GM18520 (cell line): ENCODE data around the gene CCT2.

Experiments
- ATAC-seq: cut with Tn5 transposase; IDR thresholded peaks from one replicate; pipeline ENCODE4 v1.9.1; 2021; ENCODE audit not compliant: unreplicated experiment

CCT2 gene

GRCh38 chr12:69585189-69586062 lies at the start of gene CCT2:
CCT2 (plus strand) TSS chr12:69585459; CDS start chr12:69585522, 63 bp downstream.
- ATAC-seq, result peak; percentile 93

- no peak for ATAC-seq
Measured at GRCh38 chr12:69540987-69541386, 44.3 kb upstream of the CCT2 start.

- no peak for ATAC-seq
Measured at GRCh38 chr12:69544087-69544486, 41.2 kb upstream of the CCT2 start.

- no peak for ATAC-seq
Measured at GRCh38 chr12:69545081-69545480, 40.2 kb upstream of the CCT2 start.

- ATAC-seq, result peak; percentile 69
Measured at GRCh38 chr12:69546693-69547438, 38.4 kb upstream of the CCT2 start.

- ATAC-seq, result no peak
Measured at GRCh38 chr12:69548687-69549086, 36.6 kb upstream of the CCT2 start.

GRCh38 chr12:69550569-69551350 lies 34.5 kb upstream of the CCT2 start:
- no peak for ATAC-seq

GRCh38 chr12:69553628-69554248 lies 31.5 kb upstream of the CCT2 start:
- no peak for ATAC-seq

- no peak for ATAC-seq
Measured at GRCh38 chr12:69555461-69555860, 29.8 kb upstream of the CCT2 start.

- no peak for ATAC-seq
Measured at GRCh38 chr12:69556383-69556782, 28.9 kb upstream of the CCT2 start.

- no peak for ATAC-seq
Measured at GRCh38 chr12:69563166-69563762, 22.0 kb upstream of the CCT2 start.

GRCh38 chr12:69566603-69567002 lies 18.7 kb upstream of the CCT2 start:
- no peak for ATAC-seq

GRCh38 chr12:69569236-69569635 lies 16.0 kb upstream of the CCT2 start:
- no peak for ATAC-seq

GRCh38 chr12:69570000-69570516 lies 15.2 kb upstream of the CCT2 start:
- ATAC-seq, result no peak

GRCh38 chr12:69570545-69571399 lies 14.5 kb upstream of the CCT2 start:
- ATAC-seq, result peak; percentile 43

- ATAC-seq, result no peak
Measured at GRCh38 chr12:69575346-69575745, 9.9 kb upstream of the CCT2 start.

GRCh38 chr12:69578283-69578682 lies 7.0 kb upstream of the CCT2 start:
- no peak for ATAC-seq

GRCh38 chr12:69579029-69579428 lies 6.2 kb upstream of the CCT2 start:
- ATAC-seq, result no peak

GRCh38 chr12:69580074-69580473 lies 5.2 kb upstream of the CCT2 start:
- ATAC-seq, result no peak
